HCT116 (cell line): ENCODE results near the gene DUOXA1.

Experiments
- EGR1 ChIP-seq: IDR thresholded peaks from 2 replicates; pipeline ENCODE4 v1.6.1; 2012; ENCODE audit warnings: low read depth
- EZH2 ChIP-seq: fragments of 200-600 bp; sonication (generic); IDR thresholded peaks from 2 replicates; pipeline ENCODE4 v1.6.1; 2017; ENCODE audit warnings: antibody characterized with exemption, mixed run types
- JUND ChIP-seq: IDR thresholded peaks from 2 replicates; pipeline ENCODE4 v1.6.1; 2012
- POLR2A ChIP-seq: IDR thresholded peaks from 2 replicates; pipeline ENCODE4 v1.7.0; 2011; ENCODE audit warnings: borderline replicate concordance; ENCODE audit not compliant: insufficient read depth, insufficient read length; ENCODE audit errors: extremely low read depth
- POLR2AphosphoS5 ChIP-seq: IDR thresholded peaks from 2 replicates; pipeline ENCODE4 v1.6.1; 2011; ENCODE audit warnings: mild to moderate bottlenecking, low read depth, low read length, moderate library complexity
- RAD21 ChIP-seq: IDR thresholded peaks from 2 replicates; pipeline ENCODE4 v1.6.1; 2012; ENCODE audit warnings: low read depth, mild to moderate bottlenecking
- TCF7L2 ChIP-seq: IDR thresholded peaks from 2 replicates; pipeline ENCODE4 v1.7.0; 2011; ENCODE audit warnings: borderline replicate concordance, inconsistent platforms; ENCODE audit not compliant: insufficient read depth, insufficient read length; ENCODE audit errors: extremely low read depth
- YY1 ChIP-seq: IDR thresholded peaks from 2 replicates; pipeline ENCODE4 v1.6.1; 2011; ENCODE audit warnings: low read length, low read depth, moderate library complexity, mild to moderate bottlenecking; ENCODE audit not compliant: insufficient replicate concordance; ENCODE audit errors: extremely low read depth
- ZNF274 ChIP-seq: fragments of 200-500 bp; sonication (Bioruptor generic); IDR thresholded peaks from 2 replicates; pipeline ENCODE4 v1.6.1; 2014; ENCODE audit warnings: mild to moderate bottlenecking, low read depth, low read length, inconsistent platforms
- TF ChIP-seq, protein P1 (sequence below), 3 experiments: fragments of 200-600 bp in 1 of 3; sonication (generic) in 1 of 3; IDR thresholded peaks in 2 of 3; conservative IDR thresholded peaks in 1 of 3; 2 replicates each; pipeline ENCODE4 v1.5.1; 2012 to 2017; ENCODE audit warnings: low read depth in 2 of 3, low read length in 2 of 3, antibody characterized with exemption in 1 of 3, borderline replicate concordance in 1 of 3, control low read depth in 1 of 3, mild to moderate bottlenecking in 1 of 3, mixed read lengths in 1 of 3, mixed run types in 1 of 3, moderate library complexity in 1 of 3; ENCODE audit not compliant: insufficient read depth in 1 of 3
- TF ChIP-seq, protein P2 (sequence below): IDR thresholded peaks from 2 replicates; pipeline ENCODE4 v1.6.1; 2012; ENCODE audit warnings: low read depth
- TF ChIP-seq, protein P3 (sequence below): IDR thresholded peaks from 2 replicates; pipeline ENCODE4 v1.6.1; 2012
- TF ChIP-seq, protein P4 (sequence below): IDR thresholded peaks from 2 replicates; pipeline ENCODE4 v1.6.1; 2011; ENCODE audit warnings: mild to moderate bottlenecking, low read length, moderate library complexity; ENCODE audit not compliant: insufficient replicate concordance; ENCODE audit errors: extremely low read depth

DNA sequence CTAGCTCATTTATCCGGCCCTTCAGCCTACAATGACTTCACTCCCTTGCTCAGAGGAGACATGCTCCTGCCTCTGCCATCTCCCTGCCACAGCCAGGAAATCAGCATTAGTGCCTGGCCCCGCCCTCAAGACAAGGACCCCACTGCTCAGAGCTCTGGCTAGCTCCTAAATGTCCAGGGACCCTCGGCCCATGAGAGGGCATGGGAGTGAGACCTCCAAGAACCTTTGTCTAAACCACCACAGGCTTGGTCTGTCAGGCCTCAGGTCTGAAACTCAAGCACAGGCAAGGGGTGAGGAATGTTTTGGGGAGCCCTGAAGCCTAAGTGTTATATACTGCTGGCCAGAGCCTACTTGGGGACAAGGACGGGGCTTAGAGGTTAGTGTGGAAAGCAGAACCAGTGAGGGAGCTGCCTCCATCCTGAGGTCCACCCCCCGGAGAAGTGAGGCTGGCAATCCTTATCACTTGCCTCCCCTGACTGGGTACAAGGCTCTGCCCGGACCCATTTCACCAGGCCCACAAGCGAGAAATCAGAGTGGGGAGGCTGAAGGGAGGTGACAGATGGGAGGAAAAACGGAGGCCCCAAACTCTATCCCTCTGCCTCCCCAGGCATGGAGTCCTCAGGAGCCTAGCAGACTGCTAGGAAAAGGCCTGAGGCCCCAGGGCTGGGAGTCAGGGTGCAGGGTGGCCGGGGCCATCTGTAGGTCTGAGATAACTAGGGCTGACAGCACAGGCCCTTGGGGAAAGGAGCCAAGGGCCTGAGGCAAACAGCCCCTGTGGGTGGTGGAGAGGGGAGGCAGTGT is 39.3 kb upstream of the DUOXA1 start:
- no peak for TF ChIP-seq EZH2
- no peak for TF ChIP-seq EGR1
- no peak for TF ChIP-seq JUND
- TF ChIP-seq, protein P1, sequence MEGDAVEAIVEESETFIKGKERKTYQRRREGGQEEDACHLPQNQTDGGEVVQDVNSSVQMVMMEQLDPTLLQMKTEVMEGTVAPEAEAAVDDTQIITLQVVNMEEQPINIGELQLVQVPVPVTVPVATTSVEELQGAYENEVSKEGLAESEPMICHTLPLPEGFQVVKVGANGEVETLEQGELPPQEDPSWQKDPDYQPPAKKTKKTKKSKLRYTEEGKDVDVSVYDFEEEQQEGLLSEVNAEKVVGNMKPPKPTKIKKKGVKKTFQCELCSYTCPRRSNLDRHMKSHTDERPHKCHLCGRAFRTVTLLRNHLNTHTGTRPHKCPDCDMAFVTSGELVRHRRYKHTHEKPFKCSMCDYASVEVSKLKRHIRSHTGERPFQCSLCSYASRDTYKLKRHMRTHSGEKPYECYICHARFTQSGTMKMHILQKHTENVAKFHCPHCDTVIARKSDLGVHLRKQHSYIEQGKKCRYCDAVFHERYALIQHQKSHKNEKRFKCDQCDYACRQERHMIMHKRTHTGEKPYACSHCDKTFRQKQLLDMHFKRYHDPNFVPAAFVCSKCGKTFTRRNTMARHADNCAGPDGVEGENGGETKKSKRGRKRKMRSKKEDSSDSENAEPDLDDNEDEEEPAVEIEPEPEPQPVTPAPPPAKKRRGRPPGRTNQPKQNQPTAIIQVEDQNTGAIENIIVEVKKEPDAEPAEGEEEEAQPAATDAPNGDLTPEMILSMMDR (IDR thresholded peaks at IDR 0.05 in 2 of 3, conservative IDR thresholded peaks at IDR 0.05 in 1 of 3; ENCODE audit: borderline replicate concordance in 1 of 3, insufficient read depth in 1 of 3, low read depth in 2 of 3, low read length in 2 of 3) = no peak
- TF ChIP-seq POLR2AphosphoS5 = no peak
- no peak for TF ChIP-seq ZNF274
- TF ChIP-seq POLR2A = no peak
- TF ChIP-seq YY1 = no peak
- TF ChIP-seq RAD21 = no peak
- no peak for TF ChIP-seq TCF7L2
- TF ChIP-seq, protein P2, sequence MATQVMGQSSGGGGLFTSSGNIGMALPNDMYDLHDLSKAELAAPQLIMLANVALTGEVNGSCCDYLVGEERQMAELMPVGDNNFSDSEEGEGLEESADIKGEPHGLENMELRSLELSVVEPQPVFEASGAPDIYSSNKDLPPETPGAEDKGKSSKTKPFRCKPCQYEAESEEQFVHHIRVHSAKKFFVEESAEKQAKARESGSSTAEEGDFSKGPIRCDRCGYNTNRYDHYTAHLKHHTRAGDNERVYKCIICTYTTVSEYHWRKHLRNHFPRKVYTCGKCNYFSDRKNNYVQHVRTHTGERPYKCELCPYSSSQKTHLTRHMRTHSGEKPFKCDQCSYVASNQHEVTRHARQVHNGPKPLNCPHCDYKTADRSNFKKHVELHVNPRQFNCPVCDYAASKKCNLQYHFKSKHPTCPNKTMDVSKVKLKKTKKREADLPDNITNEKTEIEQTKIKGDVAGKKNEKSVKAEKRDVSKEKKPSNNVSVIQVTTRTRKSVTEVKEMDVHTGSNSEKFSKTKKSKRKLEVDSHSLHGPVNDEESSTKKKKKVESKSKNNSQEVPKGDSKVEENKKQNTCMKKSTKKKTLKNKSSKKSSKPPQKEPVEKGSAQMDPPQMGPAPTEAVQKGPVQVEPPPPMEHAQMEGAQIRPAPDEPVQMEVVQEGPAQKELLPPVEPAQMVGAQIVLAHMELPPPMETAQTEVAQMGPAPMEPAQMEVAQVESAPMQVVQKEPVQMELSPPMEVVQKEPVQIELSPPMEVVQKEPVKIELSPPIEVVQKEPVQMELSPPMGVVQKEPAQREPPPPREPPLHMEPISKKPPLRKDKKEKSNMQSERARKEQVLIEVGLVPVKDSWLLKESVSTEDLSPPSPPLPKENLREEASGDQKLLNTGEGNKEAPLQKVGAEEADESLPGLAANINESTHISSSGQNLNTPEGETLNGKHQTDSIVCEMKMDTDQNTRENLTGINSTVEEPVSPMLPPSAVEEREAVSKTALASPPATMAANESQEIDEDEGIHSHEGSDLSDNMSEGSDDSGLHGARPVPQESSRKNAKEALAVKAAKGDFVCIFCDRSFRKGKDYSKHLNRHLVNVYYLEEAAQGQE = no peak
- TF ChIP-seq, protein P3, sequence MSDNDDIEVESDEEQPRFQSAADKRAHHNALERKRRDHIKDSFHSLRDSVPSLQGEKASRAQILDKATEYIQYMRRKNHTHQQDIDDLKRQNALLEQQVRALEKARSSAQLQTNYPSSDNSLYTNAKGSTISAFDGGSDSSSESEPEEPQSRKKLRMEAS = no peak
- TF ChIP-seq, protein P4, sequence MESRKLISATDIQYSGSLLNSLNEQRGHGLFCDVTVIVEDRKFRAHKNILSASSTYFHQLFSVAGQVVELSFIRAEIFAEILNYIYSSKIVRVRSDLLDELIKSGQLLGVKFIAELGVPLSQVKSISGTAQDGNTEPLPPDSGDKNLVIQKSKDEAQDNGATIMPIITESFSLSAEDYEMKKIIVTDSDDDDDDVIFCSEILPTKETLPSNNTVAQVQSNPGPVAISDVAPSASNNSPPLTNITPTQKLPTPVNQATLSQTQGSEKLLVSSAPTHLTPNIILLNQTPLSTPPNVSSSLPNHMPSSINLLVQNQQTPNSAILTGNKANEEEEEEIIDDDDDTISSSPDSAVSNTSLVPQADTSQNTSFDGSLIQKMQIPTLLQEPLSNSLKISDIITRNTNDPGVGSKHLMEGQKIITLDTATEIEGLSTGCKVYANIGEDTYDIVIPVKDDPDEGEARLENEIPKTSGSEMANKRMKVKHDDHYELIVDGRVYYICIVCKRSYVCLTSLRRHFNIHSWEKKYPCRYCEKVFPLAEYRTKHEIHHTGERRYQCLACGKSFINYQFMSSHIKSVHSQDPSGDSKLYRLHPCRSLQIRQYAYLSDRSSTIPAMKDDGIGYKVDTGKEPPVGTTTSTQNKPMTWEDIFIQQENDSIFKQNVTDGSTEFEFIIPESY = no peak
